ENCODE data around the gene EFNB3. TPM values are rescaled to one million over a fixed set of nuclear protein-coding genes. Genes with fewer than 3 reads are reported as not detected.

The EFNB3 gene
- total and polyA plus RNA-seq, 10 of the 15 experiments (the other 5 are each of a cell fraction or from before 2014, with no cell fraction given) = 0.01 to 0.13 (median 0.04) TPM; not detected in 5

- CTCF ChIA-PET = interaction anchor here (0.8 to 6.4 kb wide), 18 partner anchors 10 to 430 kb away, joined by 3 to 128 read pairs (median 7); partner anchors contain the start of genes FXR2, MPDU1, NAA38 and SAT2
- 8% methylated on average over 13 of the region's 13 CpGs for WGBS (ENCODE audit: insufficient coverage, insufficient replicate concordance, low lambda C conversion rate, missing lambda C conversion rate)
- intact Hi-C loops (cut with micrococcal nuclease; ENCODE audit: unreplicated experiment) = loop anchor here (5.0 to 10.0 kb wide), 5 partner anchors 77 to 384 kb away; partner anchors contain the start of genes CYB5D1, EIF5A, FXR2 and NAA38
- Histone ChIP-seq H3K79me2 (ENCODE audit: control insufficient read depth, insufficient read depth, low read length) (peaks cover 52% of the 10 kb centered on the region), H3K36me3 (ENCODE audit: control insufficient read depth in 2 of 2, insufficient read depth in 2 of 2, low read length in 1 of 2) (peaks cover 0 to 5% of the 10 kb centered on the region in 2 experiments; a peak in 1 of 4 replicates), H3K27ac (ENCODE audit: control insufficient read depth, insufficient read depth) (peak overlapping the region; percentile 82), H3K9me3 (replicated peaks; ENCODE audit: control insufficient read depth, insufficient read depth, low read length) (no peaks in the 10 kb centered on the region), H3K4me2 (ENCODE audit: control insufficient read depth, insufficient read depth) (peak overlapping the region; percentile 98), H3K9ac (ENCODE audit: control insufficient read depth, insufficient read depth, low read length) (peak overlapping the region; percentile 97), H2AFZ (ENCODE audit: control insufficient read depth, low read depth, low read length) (peak overlapping the region; percentile 98), H3K4me1 (ENCODE audit: control insufficient read depth, insufficient read depth, low read length) (peaks cover 12% of the 10 kb centered on the region), H3K4me3 (peak overlapping the region; percentile 82), H4K20me1 (ENCODE audit: control insufficient read depth, insufficient read depth) (no peaks in the 10 kb centered on the region), H3K27me3 (replicated peaks in 1 of 2; ENCODE audit: control insufficient read depth in 2 of 2, insufficient read depth in 2 of 2, low read length in 1 of 2) (no peaks in the 10 kb centered on the region)
- FAIRE-seq (no peak), ATAC-seq (no peak), DNase-seq (ENCODE audit: low read depth, low spot score) (no peak)
- POLR2A ChIA-PET = interaction anchor here (0.7 to 4.3 kb wide), 4 partner anchors 62 to 475 kb away, joined by 3 to 33 read pairs (median 12); partner anchors contain the start of genes SAT2, TMEM102 and TNFSF13
- RAD21 ChIA-PET (ENCODE audit: unreplicated experiment) = interaction anchor here (0.5 to 4.0 kb wide), 5 partner anchors 61 to 407 kb away, joined by 3 to 28 read pairs (median 10); partner anchors contain the start of genes SAT2, SENP3 and SLC2A4
- no TSS peak for BruUV-seq (replicated peaks)
- TF ChIP-seq MEF2B (IDR thresholded peaks at IDR 0.05; ENCODE audit: partially characterized antibody, poor library complexity, severe bottlenecking) (no peak), HCFC1 (IDR thresholded peaks at IDR 0.05; ENCODE audit: low read length) (no peak), POU2F2 (IDR thresholded peaks at IDR 0.05; ENCODE audit: borderline replicate concordance, low read depth, low read length) (no peak), ZBED1 (IDR thresholded peaks at IDR 0.05; ENCODE audit: borderline replicate concordance) (no peak), PBX3 (IDR thresholded peaks at IDR 0.05; ENCODE audit: insufficient replicate concordance, low read depth, low read length) (no peak)
- SMC1A ChIA-PET (ENCODE audit: uncharacterized antibody, unreplicated experiment) = interaction anchor here (1.9 to 5.1 kb wide), 7 partner anchors 54 to 253 kb away, joined by 7 to 42 read pairs (median 17); partner anchors contain the start of genes MPDU1, SAT2 and SENP3
- in situ Hi-C loops (cut with MboI) = no loop called here
Measured at GRCh38 chr17:7688808-7689316, 16.1 kb upstream of the EFNB3 start.
